DND-41 (cell line): ENCODE results near the gene MRPL54.

Experiments
- ATAC-seq: fragments of 200-7000 bp; cut with Tn5 transposase; 3 replicates; pipeline ENCODE4 v1.9.1; 2021; ENCODE audit warnings: low read depth; ENCODE audit not compliant: insufficient read depth
- DNase-seq: peaks from one replicate; pipeline ENCODE4 v3.0.0-alpha.2; 2020
- H2AFZ ChIP-seq: 2 replicates; pipeline ENCODE4 v1.6.0; 2012; ENCODE audit warnings: low read depth, low read length
- H3K27ac ChIP-seq: 2 replicates; pipeline ENCODE4 v1.5.1; 2012; ENCODE audit warnings: low read length, inconsistent platforms
- H3K27me3 ChIP-seq: fragments of 200-600 bp; sonication (generic); 2 replicates; pipeline ENCODE4 v1.6.0; 2012; ENCODE audit warnings: low read length, mild to moderate bottlenecking, inconsistent platforms; ENCODE audit not compliant: insufficient read depth, poor library complexity
- H3K36me3 ChIP-seq: 2 replicates; pipeline ENCODE4 v1.5.1; 2012; ENCODE audit warnings: low read length, inconsistent platforms; ENCODE audit not compliant: insufficient read depth
- H3K4me1 ChIP-seq: 2 replicates; pipeline ENCODE4 v1.5.1; 2012; ENCODE audit warnings: mild to moderate bottlenecking, low read length; ENCODE audit not compliant: insufficient read depth
- H3K4me2 ChIP-seq: 2 replicates; pipeline ENCODE4 v1.6.0; 2012; ENCODE audit warnings: mild to moderate bottlenecking, moderate library complexity, low read length, inconsistent platforms; ENCODE audit not compliant: insufficient read depth
- H3K4me3 ChIP-seq, 2 experiments: fragments of 200-600 bp in 1 of 2; shearing (Covaris generic) in 1 of 2; 2 replicates each; pipeline ENCODE4 v1.5.1; 2012 to 2016; ENCODE audit warnings: inconsistent platforms in 2 of 2, low read length in 2 of 2, mild to moderate bottlenecking in 2 of 2, low read depth in 1 of 2, moderate library complexity in 1 of 2
- H3K79me2 ChIP-seq: 2 replicates; pipeline ENCODE4 v1.6.0; 2012; ENCODE audit warnings: low read length, inconsistent platforms; ENCODE audit not compliant: insufficient read depth
- H3K9ac ChIP-seq: 2 replicates; pipeline ENCODE4 v1.6.0; 2012; ENCODE audit warnings: low read depth, mild to moderate bottlenecking, inconsistent platforms, low read length, moderate library complexity
- H3K9me3 ChIP-seq: 2 replicates; pipeline ENCODE4 v1.5.1; 2012; ENCODE audit warnings: low read length, moderate library complexity, mild to moderate bottlenecking, inconsistent platforms; ENCODE audit not compliant: insufficient read depth, severe bottlenecking
- H4K20me1 ChIP-seq: 2 replicates; pipeline ENCODE4 v1.6.0; 2012; ENCODE audit warnings: low read length; ENCODE audit not compliant: insufficient read depth
- EZH2 ChIP-seq: IDR thresholded peaks from 3 replicates; pipeline ENCODE4 v1.6.1; 2012; ENCODE audit warnings: borderline replicate concordance, low read depth, mild to moderate bottlenecking, moderate library complexity, low read length, inconsistent platforms; ENCODE audit not compliant: severe bottlenecking
- TF ChIP-seq, protein P1 (sequence below): IDR thresholded peaks from 2 replicates; pipeline ENCODE4 v1.5.1; 2012; ENCODE audit warnings: borderline replicate concordance, low read length, moderate library complexity, mild to moderate bottlenecking; ENCODE audit not compliant: poor library complexity, severe bottlenecking; ENCODE audit errors: extremely low read depth

MRPL54 gene

DNA sequence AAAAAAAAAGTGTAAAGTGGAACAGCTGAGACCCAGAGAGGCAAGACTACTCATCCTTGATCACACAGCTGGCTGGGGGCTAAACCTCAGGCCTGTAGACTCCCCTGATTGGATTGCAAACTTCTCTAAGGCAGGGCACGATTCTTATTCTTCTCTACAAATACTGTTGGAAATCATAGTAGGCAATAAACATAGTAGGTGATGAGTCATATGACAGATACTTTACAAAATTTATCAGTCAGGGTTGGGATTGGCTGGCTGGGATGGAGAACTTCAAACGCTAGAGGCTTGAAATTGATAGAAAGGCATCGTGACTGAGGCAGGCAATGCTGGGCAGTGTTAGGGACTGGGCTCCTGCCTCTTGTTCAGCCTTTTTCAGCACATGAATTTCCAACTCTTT lies 29.6 kb downstream of the MRPL54 start:
- TF ChIP-seq, protein P1, sequence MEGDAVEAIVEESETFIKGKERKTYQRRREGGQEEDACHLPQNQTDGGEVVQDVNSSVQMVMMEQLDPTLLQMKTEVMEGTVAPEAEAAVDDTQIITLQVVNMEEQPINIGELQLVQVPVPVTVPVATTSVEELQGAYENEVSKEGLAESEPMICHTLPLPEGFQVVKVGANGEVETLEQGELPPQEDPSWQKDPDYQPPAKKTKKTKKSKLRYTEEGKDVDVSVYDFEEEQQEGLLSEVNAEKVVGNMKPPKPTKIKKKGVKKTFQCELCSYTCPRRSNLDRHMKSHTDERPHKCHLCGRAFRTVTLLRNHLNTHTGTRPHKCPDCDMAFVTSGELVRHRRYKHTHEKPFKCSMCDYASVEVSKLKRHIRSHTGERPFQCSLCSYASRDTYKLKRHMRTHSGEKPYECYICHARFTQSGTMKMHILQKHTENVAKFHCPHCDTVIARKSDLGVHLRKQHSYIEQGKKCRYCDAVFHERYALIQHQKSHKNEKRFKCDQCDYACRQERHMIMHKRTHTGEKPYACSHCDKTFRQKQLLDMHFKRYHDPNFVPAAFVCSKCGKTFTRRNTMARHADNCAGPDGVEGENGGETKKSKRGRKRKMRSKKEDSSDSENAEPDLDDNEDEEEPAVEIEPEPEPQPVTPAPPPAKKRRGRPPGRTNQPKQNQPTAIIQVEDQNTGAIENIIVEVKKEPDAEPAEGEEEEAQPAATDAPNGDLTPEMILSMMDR, result no peak
- no peak for TF ChIP-seq EZH2
- no peak for DNase-seq
- peaks cover 5% of the 10 kb centered on the region for H3K9me3 ChIP-seq
- H3K79me2 ChIP-seq, result no peaks in the 10 kb centered on the region
- H3K4me2 ChIP-seq, result no peak overlapping the region
- H3K4me3 ChIP-seq, result no peak overlapping the region
- H3K36me3 ChIP-seq, result no peaks in the 10 kb centered on the region
- no peak overlapping the region for H3K27ac ChIP-seq
- no peaks in the 10 kb centered on the region for H3K4me1 ChIP-seq
- H4K20me1 ChIP-seq, result no peaks in the 10 kb centered on the region
- no peak overlapping the region for H3K9ac ChIP-seq
- H2AFZ ChIP-seq, result no peak overlapping the region
- ATAC-seq, result no peak
- H3K27me3 ChIP-seq, result no peaks in the 10 kb centered on the region

DNA sequence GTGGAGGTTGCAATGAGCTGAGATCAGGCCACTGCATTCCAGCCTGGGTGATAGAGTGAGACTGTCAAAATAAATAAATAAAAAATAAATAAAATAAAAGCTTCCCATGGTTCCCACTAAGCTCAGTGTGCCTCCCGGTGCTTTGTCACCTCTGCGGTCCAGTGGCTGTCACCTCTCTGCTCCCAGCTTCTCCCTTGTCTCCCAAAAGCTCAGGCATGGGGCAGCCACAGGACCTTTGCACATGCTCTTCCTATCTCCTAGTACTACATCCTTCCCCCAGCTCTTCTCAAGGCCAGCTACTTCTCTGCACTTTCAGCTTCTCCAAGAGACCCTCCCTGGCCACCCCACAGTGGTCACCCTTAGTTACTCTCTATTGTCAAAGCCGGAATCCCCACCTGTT lies 31.3 kb downstream of the MRPL54 start:
- no peak overlapping the region for H3K9ac ChIP-seq
- ATAC-seq (no peak), DNase-seq (no peak)
- H3K4me2 ChIP-seq, result no peak overlapping the region
- no peak overlapping the region for H3K27ac ChIP-seq
- no peaks in the 10 kb centered on the region for H3K27me3 ChIP-seq
- H3K4me3 ChIP-seq, result no peak overlapping the region
- no peaks in the 10 kb centered on the region for H4K20me1 ChIP-seq
- H3K36me3 ChIP-seq, result no peaks in the 10 kb centered on the region
- peaks cover 5% of the 10 kb centered on the region for H3K9me3 ChIP-seq
- H3K4me1 ChIP-seq, result peaks cover 15% of the 10 kb centered on the region
- H2AFZ ChIP-seq, result no peak overlapping the region
- no peak for TF ChIP-seq EZH2
- TF ChIP-seq, protein P1, result no peak
- no peaks in the 10 kb centered on the region for H3K79me2 ChIP-seq

DNA sequence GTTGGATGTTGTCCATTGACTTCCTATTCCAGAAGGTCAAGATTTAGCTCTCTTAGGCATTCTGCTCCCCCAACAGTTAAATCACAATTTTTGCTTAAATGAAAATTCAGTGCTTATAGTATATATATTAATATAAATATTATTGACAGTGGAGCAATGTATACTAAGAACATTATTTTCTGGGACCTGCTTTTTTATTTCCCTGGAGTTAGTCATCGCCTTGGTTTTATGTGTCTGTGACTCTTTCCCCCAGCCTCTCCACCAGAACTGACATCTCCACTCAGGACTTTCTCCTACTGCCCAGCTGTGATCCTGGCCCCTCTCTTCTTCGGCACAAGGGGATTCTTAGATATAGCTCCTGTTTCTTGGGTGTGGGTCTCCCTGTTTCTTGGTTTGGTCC lies 33.9 kb downstream of the MRPL54 start:
- Histone ChIP-seq H3K4me1 (peaks cover 20% of the 10 kb centered on the region), H3K9ac (no peak overlapping the region), H4K20me1 (no peaks in the 10 kb centered on the region), H2AFZ (no peak overlapping the region), H3K27me3 (no peaks in the 10 kb centered on the region), H3K9me3 (peaks cover 5% of the 10 kb centered on the region), H3K4me3 (no peak overlapping the region), H3K36me3 (no peaks in the 10 kb centered on the region), H3K4me2 (no peak overlapping the region), H3K27ac (no peak overlapping the region), H3K79me2 (no peaks in the 10 kb centered on the region)
- TF ChIP-seq EZH2, result no peak
- TF ChIP-seq, protein P1, result no peak
- no peak for ATAC-seq
- no peak for DNase-seq

GRCh38 chr19:3798137-3798536 lies 35.7 kb downstream of the MRPL54 start:
- DNase-seq, result peak; percentile 82
- no peak overlapping the region for H2AFZ ChIP-seq
- no peaks in the 10 kb centered on the region for H3K79me2 ChIP-seq
- peaks cover 5% of the 10 kb centered on the region for H3K9me3 ChIP-seq
- H3K4me3 ChIP-seq, result no peak overlapping the region
- peaks cover 20% of the 10 kb centered on the region for H3K4me1 ChIP-seq
- no peaks in the 10 kb centered on the region for H3K27me3 ChIP-seq
- no peaks in the 10 kb centered on the region for H3K36me3 ChIP-seq
- no peaks in the 10 kb centered on the region for H4K20me1 ChIP-seq
- TF ChIP-seq, protein P1, result peak; percentile 47
- TF ChIP-seq EZH2, result no peak
- H3K27ac ChIP-seq, result peak overlapping the region; percentile 61
- H3K4me2 ChIP-seq, result peak overlapping the region; percentile 41; the same call in 1 of the 2 replicates
- ATAC-seq, result peak; percentile 97
- no peak overlapping the region for H3K9ac ChIP-seq
